ENCODE results near the gene VAV3.

Gene VAV3

GRCh38 chr1:107647012-107647411 is 318.0 kb downstream of the VAV3 start:
- TF ChIP-seq, protein P1, sequence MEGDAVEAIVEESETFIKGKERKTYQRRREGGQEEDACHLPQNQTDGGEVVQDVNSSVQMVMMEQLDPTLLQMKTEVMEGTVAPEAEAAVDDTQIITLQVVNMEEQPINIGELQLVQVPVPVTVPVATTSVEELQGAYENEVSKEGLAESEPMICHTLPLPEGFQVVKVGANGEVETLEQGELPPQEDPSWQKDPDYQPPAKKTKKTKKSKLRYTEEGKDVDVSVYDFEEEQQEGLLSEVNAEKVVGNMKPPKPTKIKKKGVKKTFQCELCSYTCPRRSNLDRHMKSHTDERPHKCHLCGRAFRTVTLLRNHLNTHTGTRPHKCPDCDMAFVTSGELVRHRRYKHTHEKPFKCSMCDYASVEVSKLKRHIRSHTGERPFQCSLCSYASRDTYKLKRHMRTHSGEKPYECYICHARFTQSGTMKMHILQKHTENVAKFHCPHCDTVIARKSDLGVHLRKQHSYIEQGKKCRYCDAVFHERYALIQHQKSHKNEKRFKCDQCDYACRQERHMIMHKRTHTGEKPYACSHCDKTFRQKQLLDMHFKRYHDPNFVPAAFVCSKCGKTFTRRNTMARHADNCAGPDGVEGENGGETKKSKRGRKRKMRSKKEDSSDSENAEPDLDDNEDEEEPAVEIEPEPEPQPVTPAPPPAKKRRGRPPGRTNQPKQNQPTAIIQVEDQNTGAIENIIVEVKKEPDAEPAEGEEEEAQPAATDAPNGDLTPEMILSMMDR (IDR thresholded peaks at IDR 0.05; ENCODE audit: insufficient read depth, low read depth, low read length, missing control alignments): no peak
- no peak for DNase-seq (ENCODE audit: low read depth)
- H3K4me3 ChIP-seq (ENCODE audit: low read length): no peak overlapping the region

DNA sequence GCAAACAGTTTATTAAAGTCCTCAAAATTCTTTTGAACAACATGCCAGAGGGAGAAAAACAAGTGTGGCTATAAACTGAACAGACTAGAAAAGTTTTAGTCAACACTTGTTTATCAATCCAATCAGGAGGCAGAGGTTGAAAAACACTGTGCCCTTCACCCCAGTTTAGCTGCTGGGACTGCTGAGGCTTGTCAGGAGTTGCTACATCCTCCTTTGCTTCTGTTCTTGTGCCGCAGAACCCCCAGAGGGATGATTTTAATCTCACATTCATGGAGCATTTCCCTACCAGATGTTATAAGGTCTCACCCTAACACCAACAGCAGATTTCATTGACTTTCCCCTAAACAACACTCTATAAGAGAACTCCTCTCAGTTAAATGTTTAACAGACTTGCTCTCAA is 321.2 kb downstream of the VAV3 start:
- no peak for DNase-seq (ENCODE audit: low read depth)
- TF ChIP-seq, protein P1 (IDR thresholded peaks at IDR 0.05; ENCODE audit: insufficient read depth, low read depth, low read length, missing control alignments): no peak
- H3K4me3 ChIP-seq (ENCODE audit: low read length): no peak overlapping the region

DNA sequence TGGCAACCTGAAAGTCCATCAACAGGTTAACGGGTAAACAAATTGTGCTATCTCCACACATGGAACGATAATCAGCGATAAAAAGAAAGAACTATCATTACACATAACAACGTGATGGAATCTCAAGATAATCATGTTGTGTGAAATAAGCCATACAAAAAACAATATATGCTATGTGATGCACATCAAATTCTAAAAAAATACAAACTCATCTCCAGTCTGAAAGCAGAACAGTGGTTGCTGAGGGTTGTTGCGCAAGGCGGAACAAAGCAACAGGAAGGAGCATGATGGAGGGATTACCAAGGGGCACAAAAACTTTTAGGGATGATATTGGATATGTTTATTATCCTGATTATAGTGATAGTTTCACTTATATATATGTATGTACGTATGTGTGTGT is 324.8 kb downstream of the VAV3 start:
- TF ChIP-seq, protein P1 (IDR thresholded peaks at IDR 0.05; ENCODE audit: insufficient read depth, low read depth, low read length, missing control alignments): no peak
- no peak overlapping the region for H3K4me3 ChIP-seq (ENCODE audit: low read length)
- no peak for DNase-seq (ENCODE audit: low read depth)

DNA sequence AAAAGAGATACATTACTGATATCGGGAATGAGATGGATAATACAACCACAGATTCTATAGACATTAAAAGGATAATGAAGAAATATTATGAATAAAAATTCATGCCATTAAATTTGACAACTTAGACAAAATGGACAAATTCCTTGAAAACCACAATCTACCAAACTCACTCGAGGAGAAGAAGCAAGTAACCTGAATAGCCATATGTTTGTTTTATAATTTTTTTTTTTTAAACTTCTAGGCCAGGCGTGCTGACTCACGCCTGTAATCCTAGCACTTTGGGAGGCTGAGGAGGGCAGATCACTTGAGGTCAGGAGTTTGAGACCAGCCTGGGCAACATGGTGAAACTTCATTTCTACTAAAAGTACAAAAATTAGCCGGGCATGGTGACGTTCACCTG is 327.9 kb downstream of the VAV3 start:
- DNase-seq (ENCODE audit: low read depth): no peak
- no peak overlapping the region for H3K4me3 ChIP-seq (ENCODE audit: low read length)
- TF ChIP-seq, protein P1 (IDR thresholded peaks at IDR 0.05; ENCODE audit: insufficient read depth, low read depth, low read length, missing control alignments): no peak

DNA sequence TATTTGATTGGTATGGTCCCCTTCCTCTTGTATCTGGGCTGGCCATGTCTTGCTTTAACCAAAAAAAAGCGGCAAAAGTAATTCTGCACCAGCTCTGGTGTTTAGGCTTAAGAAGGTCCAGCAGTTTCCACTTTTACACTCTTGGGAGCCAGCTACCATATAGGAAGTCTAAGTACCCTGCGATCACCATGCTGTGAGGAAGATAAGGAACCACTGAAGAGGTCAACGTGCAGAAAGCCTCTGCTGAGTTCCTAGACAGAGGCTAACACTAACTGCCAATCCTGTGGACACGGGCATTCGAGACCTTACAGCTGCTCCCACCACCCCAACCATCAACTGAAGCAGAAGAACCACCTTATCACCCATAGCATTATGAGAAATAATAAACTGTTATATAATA is 331.4 kb downstream of the VAV3 start:
- TF ChIP-seq, protein P1 (IDR thresholded peaks at IDR 0.05; ENCODE audit: insufficient read depth, low read depth, low read length, missing control alignments): no peak
- H3K4me3 ChIP-seq (ENCODE audit: low read length): no peak overlapping the region
- DNase-seq (ENCODE audit: low read depth): no peak

DNA sequence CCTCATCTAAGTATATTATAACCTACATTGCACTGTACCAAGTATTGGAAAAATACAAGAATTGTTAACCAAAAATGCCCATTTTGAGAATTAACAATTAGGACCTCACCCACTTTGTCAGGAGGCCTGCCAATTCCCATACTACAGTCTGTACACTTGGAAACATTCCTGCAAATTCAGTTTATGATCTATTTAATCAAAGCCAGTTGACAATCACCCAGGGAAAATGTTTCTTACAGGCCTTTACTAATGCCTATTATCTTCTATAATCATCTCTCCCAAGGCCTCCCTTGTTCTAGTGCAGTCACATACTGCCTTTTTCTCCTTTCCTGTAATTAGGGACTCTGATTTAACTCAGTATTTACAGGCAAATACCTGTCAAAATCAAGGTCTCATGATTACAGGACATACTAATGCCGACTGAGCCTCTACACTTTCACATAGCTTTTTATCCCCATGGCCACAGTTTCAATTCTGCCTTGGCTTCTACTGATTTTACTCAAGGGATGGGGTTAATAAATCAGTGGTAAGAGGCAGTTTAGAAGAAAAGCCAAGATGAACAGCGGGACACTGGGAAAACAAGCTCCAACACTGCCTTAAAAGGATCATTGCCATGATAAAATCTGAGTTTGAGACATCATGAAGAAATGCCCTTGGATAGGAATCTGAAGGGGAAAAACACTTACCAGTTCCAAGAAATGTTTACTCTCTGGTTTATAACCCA is 338.7 kb downstream of the VAV3 start:
- H3K4me3 ChIP-seq (ENCODE audit: low read length): no peak overlapping the region
- TF ChIP-seq, protein P1 (IDR thresholded peaks at IDR 0.05; ENCODE audit: insufficient read depth, low read depth, low read length, missing control alignments): no peak
- DNase-seq (ENCODE audit: low read depth): no peak

DNA sequence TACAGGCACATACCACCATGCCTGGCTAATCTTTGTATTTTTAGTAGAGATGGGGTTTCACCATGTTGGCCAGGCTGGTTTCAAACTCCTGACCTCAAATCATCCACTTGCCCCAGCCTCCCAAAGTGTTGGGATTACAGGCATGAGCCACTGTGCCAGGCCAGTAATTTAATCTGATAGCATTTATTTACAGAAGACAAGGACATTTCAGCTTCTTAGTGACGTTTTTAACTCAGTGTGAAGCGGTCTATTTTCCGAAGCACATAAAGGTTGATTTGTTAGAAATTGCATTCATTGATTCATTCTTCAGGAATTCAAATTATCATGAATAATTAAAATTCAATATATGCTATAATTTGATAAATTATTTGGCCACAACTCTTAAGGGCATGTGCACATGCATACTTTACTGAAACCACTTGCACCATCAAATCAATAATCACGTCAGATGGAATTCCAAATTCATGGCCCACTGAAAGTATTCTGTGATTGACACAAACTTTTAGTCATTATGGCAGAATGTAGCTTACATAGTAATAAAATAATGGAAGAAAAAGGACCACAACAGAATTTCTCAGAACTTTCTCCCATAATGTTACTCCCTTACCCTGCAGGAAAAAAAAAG is 339.5 kb downstream of the VAV3 start:
- TF ChIP-seq, protein P1 (IDR thresholded peaks at IDR 0.05; ENCODE audit: insufficient read depth, low read depth, low read length, missing control alignments): no peak
- no peak overlapping the region for H3K4me3 ChIP-seq (ENCODE audit: low read length)
- DNase-seq (ENCODE audit: low read depth): no peak

Measured in epithelial cell of esophagus (primary cell).